HL-60 (cell line): ENCODE measurements around the gene B3GAT2.

Source experiments
- DNase-seq, 2 experiments: peaks; one replicate each; pipeline ENCODE4 v3.0.0-alpha.2; 2010 to 2020; ENCODE audit warnings: low read depth in 1 of 2, low spot score in 1 of 2
- H3K27ac ChIP-seq: fragments of 250-450 bp; sonication (Bioruptor Pico); replicated peaks from 2 replicates; pipeline ENCODE4 v1.5.1; 2020; ENCODE audit warnings: mild to moderate bottlenecking, moderate library complexity
- H3K27me3 ChIP-seq: fragments of 250-450 bp; sonication (Bioruptor Pico); 2 replicates; pipeline ENCODE4 v1.5.1; 2021; ENCODE audit warnings: mild to moderate bottlenecking, moderate library complexity; ENCODE audit not compliant: insufficient read depth, poor library complexity, severe bottlenecking
- H3K4me3 ChIP-seq: replicated peaks from 2 replicates; pipeline ENCODE4 v1.5.1; 2011; ENCODE audit warnings: mild to moderate bottlenecking, control low read depth, low read length; ENCODE audit not compliant: insufficient read depth
- GABPA ChIP-seq: IDR thresholded peaks from 2 replicates; pipeline ENCODE4 v1.6.1; 2012; ENCODE audit warnings: low read depth
- POLR2AphosphoS5 ChIP-seq: IDR thresholded peaks from 2 replicates; pipeline ENCODE4 v1.6.1; 2012; ENCODE audit warnings: low read depth
- SPI1 ChIP-seq: IDR thresholded peaks from 2 replicates; pipeline ENCODE4 v1.6.1; 2012; ENCODE audit warnings: low read depth, mild to moderate bottlenecking, borderline replicate concordance
- TF ChIP-seq, protein P1 (sequence below): IDR thresholded peaks from 2 replicates; pipeline ENCODE4 v1.6.1; 2012; ENCODE audit warnings: low read depth; ENCODE audit not compliant: insufficient replicate concordance
- TF ChIP-seq, protein P2 (sequence below): IDR thresholded peaks from one replicate; pipeline ENCODE4 v1.5.1; 2011; ENCODE audit warnings: low read length, control low read depth, inconsistent platforms; ENCODE audit not compliant: insufficient read depth

The B3GAT2 gene

GRCh38 chr6:70834520-70834919, 122.3 kb downstream of the B3GAT2 start:
- Histone ChIP-seq H3K27me3 (no peaks in the 10 kb centered on the region), H3K4me3 (no peak overlapping the region)

DNA sequence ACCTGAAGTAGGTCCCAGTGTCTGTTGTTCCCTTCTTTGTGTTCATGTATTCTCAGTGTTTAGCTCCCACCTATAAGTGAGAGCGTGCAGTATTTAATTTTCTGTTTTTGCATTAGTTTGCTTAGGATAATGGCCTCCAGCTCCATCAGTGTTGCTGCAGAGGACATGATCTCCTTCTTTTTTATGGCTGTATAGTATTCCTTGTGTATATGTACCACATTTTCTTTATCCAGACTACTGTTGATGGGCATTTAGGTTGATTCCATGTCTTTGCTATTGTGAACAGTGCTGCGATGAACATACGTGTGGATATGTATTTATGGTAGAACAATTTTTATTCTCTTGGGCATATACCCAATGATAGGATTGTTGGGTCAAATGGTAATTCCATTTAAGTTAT, 125.4 kb downstream of the B3GAT2 start:
- Histone ChIP-seq H3K4me3 (no peak overlapping the region), H3K27ac (no peak overlapping the region), H3K27me3 (no peaks in the 10 kb centered on the region)
- TF ChIP-seq GABPA (no peak), SPI1 (no peak), POLR2AphosphoS5 (no peak)
- TF ChIP-seq, protein P1, sequence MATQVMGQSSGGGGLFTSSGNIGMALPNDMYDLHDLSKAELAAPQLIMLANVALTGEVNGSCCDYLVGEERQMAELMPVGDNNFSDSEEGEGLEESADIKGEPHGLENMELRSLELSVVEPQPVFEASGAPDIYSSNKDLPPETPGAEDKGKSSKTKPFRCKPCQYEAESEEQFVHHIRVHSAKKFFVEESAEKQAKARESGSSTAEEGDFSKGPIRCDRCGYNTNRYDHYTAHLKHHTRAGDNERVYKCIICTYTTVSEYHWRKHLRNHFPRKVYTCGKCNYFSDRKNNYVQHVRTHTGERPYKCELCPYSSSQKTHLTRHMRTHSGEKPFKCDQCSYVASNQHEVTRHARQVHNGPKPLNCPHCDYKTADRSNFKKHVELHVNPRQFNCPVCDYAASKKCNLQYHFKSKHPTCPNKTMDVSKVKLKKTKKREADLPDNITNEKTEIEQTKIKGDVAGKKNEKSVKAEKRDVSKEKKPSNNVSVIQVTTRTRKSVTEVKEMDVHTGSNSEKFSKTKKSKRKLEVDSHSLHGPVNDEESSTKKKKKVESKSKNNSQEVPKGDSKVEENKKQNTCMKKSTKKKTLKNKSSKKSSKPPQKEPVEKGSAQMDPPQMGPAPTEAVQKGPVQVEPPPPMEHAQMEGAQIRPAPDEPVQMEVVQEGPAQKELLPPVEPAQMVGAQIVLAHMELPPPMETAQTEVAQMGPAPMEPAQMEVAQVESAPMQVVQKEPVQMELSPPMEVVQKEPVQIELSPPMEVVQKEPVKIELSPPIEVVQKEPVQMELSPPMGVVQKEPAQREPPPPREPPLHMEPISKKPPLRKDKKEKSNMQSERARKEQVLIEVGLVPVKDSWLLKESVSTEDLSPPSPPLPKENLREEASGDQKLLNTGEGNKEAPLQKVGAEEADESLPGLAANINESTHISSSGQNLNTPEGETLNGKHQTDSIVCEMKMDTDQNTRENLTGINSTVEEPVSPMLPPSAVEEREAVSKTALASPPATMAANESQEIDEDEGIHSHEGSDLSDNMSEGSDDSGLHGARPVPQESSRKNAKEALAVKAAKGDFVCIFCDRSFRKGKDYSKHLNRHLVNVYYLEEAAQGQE, result no peak
- TF ChIP-seq, protein P2, sequence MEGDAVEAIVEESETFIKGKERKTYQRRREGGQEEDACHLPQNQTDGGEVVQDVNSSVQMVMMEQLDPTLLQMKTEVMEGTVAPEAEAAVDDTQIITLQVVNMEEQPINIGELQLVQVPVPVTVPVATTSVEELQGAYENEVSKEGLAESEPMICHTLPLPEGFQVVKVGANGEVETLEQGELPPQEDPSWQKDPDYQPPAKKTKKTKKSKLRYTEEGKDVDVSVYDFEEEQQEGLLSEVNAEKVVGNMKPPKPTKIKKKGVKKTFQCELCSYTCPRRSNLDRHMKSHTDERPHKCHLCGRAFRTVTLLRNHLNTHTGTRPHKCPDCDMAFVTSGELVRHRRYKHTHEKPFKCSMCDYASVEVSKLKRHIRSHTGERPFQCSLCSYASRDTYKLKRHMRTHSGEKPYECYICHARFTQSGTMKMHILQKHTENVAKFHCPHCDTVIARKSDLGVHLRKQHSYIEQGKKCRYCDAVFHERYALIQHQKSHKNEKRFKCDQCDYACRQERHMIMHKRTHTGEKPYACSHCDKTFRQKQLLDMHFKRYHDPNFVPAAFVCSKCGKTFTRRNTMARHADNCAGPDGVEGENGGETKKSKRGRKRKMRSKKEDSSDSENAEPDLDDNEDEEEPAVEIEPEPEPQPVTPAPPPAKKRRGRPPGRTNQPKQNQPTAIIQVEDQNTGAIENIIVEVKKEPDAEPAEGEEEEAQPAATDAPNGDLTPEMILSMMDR, result no peak
- no peak for DNase-seq

More at GRCh38 chr6:70834520-70834919, 122.3 kb downstream of the B3GAT2 start:
- no peak overlapping the region for H3K27ac ChIP-seq
- no peak for DNase-seq
- TF ChIP-seq, protein P1, result no peak
- TF ChIP-seq POLR2AphosphoS5 (no peak), SPI1 (no peak), GABPA (no peak)
- TF ChIP-seq, protein P2, result no peak

- DNase-seq, result no peak
- no peaks in the 10 kb centered on the region for H3K27me3 ChIP-seq
- TF ChIP-seq, protein P1, result no peak
- TF ChIP-seq, protein P2, result no peak
- TF ChIP-seq GABPA, result no peak
- TF ChIP-seq SPI1, result no peak
- no peak for TF ChIP-seq POLR2AphosphoS5
- H3K4me3 ChIP-seq, result no peak overlapping the region
- no peak overlapping the region for H3K27ac ChIP-seq
These were observed 133.2 kb downstream of the B3GAT2 start for GRCh38 chr6:70823651-70824050.
